ENCODE results near the gene PPP2R5C.

The PPP2R5C gene

GRCh38 chr14:101815994-101816393, 54.5 kb downstream of the PPP2R5C start:
- Histone ChIP-seq H3K4ac (ENCODE audit: low read depth in 1 of 2, low read length in 2 of 2) (no peak overlapping the region), H2BK12ac (ENCODE audit: low read length in 2 of 2) (no peak overlapping the region), H4K91ac (ENCODE audit: low read length) (no peak overlapping the region), H3K4me3 (ENCODE audit: insufficient read depth in 1 of 2, low read depth in 1 of 2, low read length in 2 of 2) (no peak overlapping the region), H3K14ac (ENCODE audit: low read length in 2 of 2) (no peak overlapping the region), H4K8ac (ENCODE audit: low read length) (no peak overlapping the region), H2BK120ac (ENCODE audit: low read depth, low read length) (no peak overlapping the region), H3K27ac (ENCODE audit: low read length, poor library complexity, severe bottlenecking) (no peak overlapping the region), H3K9me3 (ENCODE audit: control insufficient read depth, low read length) (no peaks in the 10 kb centered on the region), H3K18ac (ENCODE audit: low read depth in 1 of 2, low read length in 2 of 2) (no peak overlapping the region), H3K4me1 (ENCODE audit: control insufficient read depth, insufficient read depth, low read depth, low read length) (peaks cover 12% of the 10 kb centered on the region), H3K23ac (ENCODE audit: low read length in 2 of 2) (no peak overlapping the region), H3K27me3 (ENCODE audit: control insufficient read depth in 1 of 2, insufficient read depth in 1 of 2, low read length in 2 of 2) (no peaks in the 10 kb centered on the region), H2AFZ (ENCODE audit: low read depth, low read length) (no peak overlapping the region), H3K79me1 (replicated peaks; ENCODE audit: low read length, poor library complexity, severe bottlenecking) (peaks cover 12% of the 10 kb centered on the region), H2BK15ac (ENCODE audit: low read depth, poor library complexity, severe bottlenecking) (no peak overlapping the region), H2BK5ac (ENCODE audit: low read depth, low read length, poor library complexity, severe bottlenecking) (no peak overlapping the region), H3K9ac (ENCODE audit: low read length) (no peak overlapping the region), H2AK5ac (ENCODE audit: low read length, severe bottlenecking) (no peak overlapping the region), H3K4me2 (ENCODE audit: low read length, poor library complexity, severe bottlenecking) (no peak overlapping the region), H3K36me3 (ENCODE audit: control insufficient read depth in 1 of 2, insufficient read depth in 2 of 2, low read depth in 1 of 2, low read length in 2 of 2) (peaks cover 17 to 22% of the 10 kb centered on the region in 2 experiments)
- WGBS: 91% methylated on average over 10 of the region's 10 CpGs
- no peak for DNase-seq

- Histone ChIP-seq H3K23ac (ENCODE audit: low read length in 2 of 2) (no peak overlapping the region), H3K9ac (ENCODE audit: low read length) (no peak overlapping the region), H4K8ac (ENCODE audit: low read length) (no peak overlapping the region), H2BK15ac (ENCODE audit: low read depth, poor library complexity, severe bottlenecking) (no peak overlapping the region), H3K14ac (ENCODE audit: low read length in 2 of 2) (no peak overlapping the region), H3K4me3 (ENCODE audit: insufficient read depth in 1 of 2, low read depth in 1 of 2, low read length in 2 of 2) (no peak overlapping the region), H3K4me1 (ENCODE audit: control insufficient read depth, insufficient read depth, low read depth, low read length) (peaks cover 7% of the 10 kb centered on the region), H3K27ac (ENCODE audit: low read length, poor library complexity, severe bottlenecking) (no peak overlapping the region), H2BK120ac (ENCODE audit: low read depth, low read length) (no peak overlapping the region), H3K9me3 (ENCODE audit: control insufficient read depth, low read length) (no peaks in the 10 kb centered on the region), H3K4ac (ENCODE audit: low read depth in 1 of 2, low read length in 2 of 2) (no peak overlapping the region), H2AFZ (ENCODE audit: low read depth, low read length) (no peak overlapping the region), H2BK12ac (ENCODE audit: low read length in 2 of 2) (no peak overlapping the region), H2BK5ac (ENCODE audit: low read depth, low read length, poor library complexity, severe bottlenecking) (no peak overlapping the region), H4K91ac (ENCODE audit: low read length) (no peak overlapping the region), H3K27me3 (ENCODE audit: control insufficient read depth in 1 of 2, insufficient read depth in 1 of 2, low read length in 2 of 2) (no peaks in the 10 kb centered on the region), H3K36me3 (ENCODE audit: control insufficient read depth in 1 of 2, insufficient read depth in 2 of 2, low read depth in 1 of 2, low read length in 2 of 2) (peaks cover 17 to 22% of the 10 kb centered on the region in 2 experiments), H3K79me1 (replicated peaks; ENCODE audit: low read length, poor library complexity, severe bottlenecking) (peaks cover 15% of the 10 kb centered on the region), H3K18ac (ENCODE audit: low read depth in 1 of 2, low read length in 2 of 2) (no peak overlapping the region), H3K4me2 (ENCODE audit: low read length, poor library complexity, severe bottlenecking) (no peak overlapping the region), H2AK5ac (ENCODE audit: low read length, severe bottlenecking) (no peak overlapping the region)
- WGBS: 90% methylated on average over 9 of the region's 11 CpGs
- DNase-seq: no peak
Observed at GRCh38 chr14:101817501-101818001, 56.0 kb downstream of the PPP2R5C start.

- no peak overlapping the region for H3K4ac ChIP-seq (ENCODE audit: low read depth in 1 of 2, low read length in 2 of 2)
- H2AK5ac ChIP-seq (ENCODE audit: low read length, severe bottlenecking): no peak overlapping the region
- no peak overlapping the region for H3K14ac ChIP-seq (ENCODE audit: low read length in 2 of 2)
- no peaks in the 10 kb centered on the region for H3K9me3 ChIP-seq (ENCODE audit: control insufficient read depth, low read length)
- H3K27me3 ChIP-seq (ENCODE audit: control insufficient read depth in 1 of 2, insufficient read depth in 1 of 2, low read length in 2 of 2): no peaks in the 10 kb centered on the region
- H3K4me3 ChIP-seq (ENCODE audit: insufficient read depth in 1 of 2, low read depth in 1 of 2, low read length in 2 of 2): no peak overlapping the region
- H2BK15ac ChIP-seq (ENCODE audit: low read depth, poor library complexity, severe bottlenecking): no peak overlapping the region
- H3K4me2 ChIP-seq (ENCODE audit: low read length, poor library complexity, severe bottlenecking): no peak overlapping the region
- no peak for DNase-seq
- H3K9ac ChIP-seq (ENCODE audit: low read length): no peak overlapping the region
- no peak overlapping the region for H4K8ac ChIP-seq (ENCODE audit: low read length)
- no peak overlapping the region for H3K18ac ChIP-seq (ENCODE audit: low read depth in 1 of 2, low read length in 2 of 2)
- H3K27ac ChIP-seq (ENCODE audit: low read length, poor library complexity, severe bottlenecking): no peak overlapping the region
- peaks cover 24% of the 10 kb centered on the region for H3K79me1 ChIP-seq (replicated peaks; ENCODE audit: low read length, poor library complexity, severe bottlenecking)
- no peak overlapping the region for H2BK5ac ChIP-seq (ENCODE audit: low read depth, low read length, poor library complexity, severe bottlenecking)
- no peak overlapping the region for H2AFZ ChIP-seq (ENCODE audit: low read depth, low read length)
- no peak overlapping the region for H4K91ac ChIP-seq (ENCODE audit: low read length)
- H2BK12ac ChIP-seq (ENCODE audit: low read length in 2 of 2): no peak overlapping the region
- H3K23ac ChIP-seq (ENCODE audit: low read length in 2 of 2): no peak overlapping the region
- peaks cover 4% of the 10 kb centered on the region for H3K4me1 ChIP-seq (ENCODE audit: control insufficient read depth, insufficient read depth, low read depth, low read length)
- H3K36me3 ChIP-seq (ENCODE audit: control insufficient read depth in 1 of 2, insufficient read depth in 2 of 2, low read depth in 1 of 2, low read length in 2 of 2): peaks cover 18 to 19% of the 10 kb centered on the region in 2 experiments
- no peak overlapping the region for H2BK120ac ChIP-seq (ENCODE audit: low read depth, low read length)
- WGBS: 92% methylated on average over 16 of the region's 16 CpGs
Observed at GRCh38 chr14:101819251-101819990, 57.9 kb downstream of the PPP2R5C start.

GRCh38 chr14:101820283-101820798, 58.8 kb downstream of the PPP2R5C start:
- DNase-seq: no peak
- H3K4me2 ChIP-seq (ENCODE audit: low read length, poor library complexity, severe bottlenecking): no peak overlapping the region
- no peaks in the 10 kb centered on the region for H3K27me3 ChIP-seq (ENCODE audit: control insufficient read depth in 1 of 2, insufficient read depth in 1 of 2, low read length in 2 of 2)
- no peak overlapping the region for H2BK5ac ChIP-seq (ENCODE audit: low read depth, low read length, poor library complexity, severe bottlenecking)
- 96% methylated on average over 9 of the region's 10 CpGs for WGBS
- no peak overlapping the region for H3K18ac ChIP-seq (ENCODE audit: low read depth in 1 of 2, low read length in 2 of 2)
- peaks cover 17 to 19% of the 10 kb centered on the region in 2 experiments for H3K36me3 ChIP-seq (ENCODE audit: control insufficient read depth in 1 of 2, insufficient read depth in 2 of 2, low read depth in 1 of 2, low read length in 2 of 2)
- no peaks in the 10 kb centered on the region for H3K9me3 ChIP-seq (ENCODE audit: control insufficient read depth, low read length)
- peaks cover 28% of the 10 kb centered on the region for H3K79me1 ChIP-seq (replicated peaks; ENCODE audit: low read length, poor library complexity, severe bottlenecking)
- H3K4ac ChIP-seq (ENCODE audit: low read depth in 1 of 2, low read length in 2 of 2): no peak overlapping the region
- no peak overlapping the region for H4K8ac ChIP-seq (ENCODE audit: low read length)
- no peaks in the 10 kb centered on the region for H3K4me1 ChIP-seq (ENCODE audit: control insufficient read depth, insufficient read depth, low read depth, low read length)
- H3K9ac ChIP-seq (ENCODE audit: low read length): no peak overlapping the region
- H3K14ac ChIP-seq (ENCODE audit: low read length in 2 of 2): no peak overlapping the region
- no peak overlapping the region for H3K27ac ChIP-seq (ENCODE audit: low read length, poor library complexity, severe bottlenecking)
- H2BK12ac ChIP-seq (ENCODE audit: low read length in 2 of 2): no peak overlapping the region
- H4K91ac ChIP-seq (ENCODE audit: low read length): no peak overlapping the region
- no peak overlapping the region for H3K4me3 ChIP-seq (ENCODE audit: insufficient read depth in 1 of 2, low read depth in 1 of 2, low read length in 2 of 2)
- H2BK120ac ChIP-seq (ENCODE audit: low read depth, low read length): no peak overlapping the region
- no peak overlapping the region for H2AK5ac ChIP-seq (ENCODE audit: low read length, severe bottlenecking)
- H2AFZ ChIP-seq (ENCODE audit: low read depth, low read length): no peak overlapping the region
- H2BK15ac ChIP-seq (ENCODE audit: low read depth, poor library complexity, severe bottlenecking): no peak overlapping the region
- H3K23ac ChIP-seq (ENCODE audit: low read length in 2 of 2): no peak overlapping the region

All from mesenchymal stem cell (in vitro differentiated cells and primary cell).